HCT116 (cell line): ENCODE data around the gene STAT6. TPM values are rescaled to one million over a fixed set of nuclear protein-coding genes. Genes with fewer than 3 reads are reported as not detected.

ENCODE experiments used
- ATAC-seq: fragments of 200-7000 bp; cut with Tn5 transposase; 2 replicates; pipeline ENCODE4 v1.9.1; 2020; ENCODE audit warnings: mild to moderate bottlenecking, moderate library complexity
- BruUV-seq: library from RNA; stranded (reverse); fragments of 400-500 nt; replicated peaks from 2 replicates; lab custom pipeline; 2021; lab: Mats Ljungman, UMichigan
- CTCF ChIA-PET: fragments of 300-600 bp; sonication (Branson Sonifier 250); formaldehyde crosslinking; loops from one replicate; lab custom pipeline; 2021; ENCODE audit warnings: antibody characterized with exemption; lab: Charles Lee
- POLR2A ChIA-PET: fragments of 300-600, 350-600 bp; sonication (Branson Sonifier 250); formaldehyde crosslinking; loops from one replicate; lab custom pipeline; 2021; ENCODE audit warnings: antibody characterized with exemption; lab: Charles Lee
- RAD21 ChIA-PET, 2 experiments: fragments of 300-600 bp; sonication (Branson Sonifier 250); formaldehyde crosslinking; loops; one replicate each; lab custom pipeline; 2023; ENCODE audit warnings: low total read pairs in 2 of 2; ENCODE audit not compliant: uncharacterized antibody in 2 of 2, unreplicated experiment in 2 of 2, low non-redundant PET in 1 of 2; lab: Charles Lee
- DNase-seq: peaks from one replicate; pipeline ENCODE4 v3.0.0-alpha.2; 2010; ENCODE audit warnings: low read depth, low spot score
- H2AFZ ChIP-seq: fragments of 200-600 bp; shearing (Covaris generic), sonication (generic); 2 replicates; pipeline ENCODE4 v1.6.1; 2017; ENCODE audit warnings: low read depth, mixed run types, mixed read lengths, antibody characterized with exemption, low read length; ENCODE audit not compliant: poor library complexity, severe bottlenecking
- H3K27ac ChIP-seq: 2 replicates; pipeline ENCODE4 v1.5.1; 2012; ENCODE audit warnings: low read depth, low read length
- H3K27me3 ChIP-seq: fragments of 200-600 bp; sonication (generic); 2 replicates; pipeline ENCODE4 v1.6.1; 2016; ENCODE audit warnings: mixed run types, low read length, mixed read lengths; ENCODE audit not compliant: insufficient read depth
- H3K36me3 ChIP-seq, 2 experiments: fragments of 200-500 bp in 1 of 2; fragments of 200-600 bp in 1 of 2; sonication (Bioruptor generic) in 1 of 2; sonication (generic) in 1 of 2; 2 replicates each; pipeline versions ENCODE4 v1.5.1 to v1.6.1; 2014 to 2016; ENCODE audit warnings: low read length in 2 of 2, inconsistent platforms in 1 of 2, mixed read lengths in 1 of 2, mixed run types in 1 of 2; ENCODE audit not compliant: insufficient read depth in 2 of 2, control insufficient read depth in 1 of 2
- H3K4me1 ChIP-seq, 2 experiments: fragments of 200-600 bp in 1 of 2; sonication (generic) in 1 of 2; 2 replicates each; pipeline versions ENCODE4 v1.5.1 to v1.6.1; 2012 to 2017; ENCODE audit warnings: low read length in 2 of 2, inconsistent platforms in 1 of 2, mild to moderate bottlenecking in 1 of 2, mixed read lengths in 1 of 2, mixed run types in 1 of 2, moderate library complexity in 1 of 2; ENCODE audit not compliant: insufficient read depth in 2 of 2, control insufficient read depth in 1 of 2
- H3K4me2 ChIP-seq: fragments of 200-600 bp; sonication (generic); 2 replicates; pipeline ENCODE4 v1.6.1; 2017; ENCODE audit warnings: mixed run types, low read length, mixed read lengths
- H3K4me3 ChIP-seq, 2 experiments: fragments of 200-600 bp in 1 of 2; sonication (generic) in 1 of 2; replicated peaks in 1 of 2; 2 replicates each; pipeline ENCODE4 v1.5.1; 2011 to 2016; ENCODE audit warnings: low read length in 2 of 2, control low read depth in 1 of 2, low read depth in 1 of 2, mild to moderate bottlenecking in 1 of 2, mixed read lengths in 1 of 2, mixed run types in 1 of 2
- H3K79me2 ChIP-seq: fragments of 200-600 bp; sonication (generic); 2 replicates; pipeline ENCODE4 v1.6.1; 2017; ENCODE audit warnings: mild to moderate bottlenecking, mixed run types, low read length, moderate library complexity, mixed read lengths; ENCODE audit not compliant: insufficient read depth
- H3K9ac ChIP-seq: fragments of 200-600 bp; sonication (generic); 2 replicates; pipeline ENCODE4 v1.6.1; 2016; ENCODE audit warnings: low read length, mixed read lengths
- H3K9me2 ChIP-seq: fragments of 200-600 bp; sonication (generic), shearing (Covaris generic); 2 replicates; pipeline ENCODE4 v1.6.1; 2017; ENCODE audit warnings: mixed run types, mild to moderate bottlenecking, moderate library complexity; ENCODE audit not compliant: insufficient read depth
- H3K9me3 ChIP-seq, 2 experiments: fragments of 200-500 bp in 1 of 2; fragments of 200-600 bp in 1 of 2; sonication (Bioruptor generic) in 1 of 2; sonication (generic) in 1 of 2; 2 replicates each; pipeline ENCODE4 v1.6.1; 2014 to 2017; ENCODE audit warnings: low read length in 2 of 2, mixed read lengths in 2 of 2, inconsistent platforms in 1 of 2, low read depth in 1 of 2, mild to moderate bottlenecking in 1 of 2, mixed run types in 1 of 2, moderate library complexity in 1 of 2; ENCODE audit not compliant: control insufficient read depth in 1 of 2, insufficient read depth in 1 of 2
- H4K20me1 ChIP-seq: fragments of 200-600 bp; sonication (generic), shearing (Covaris generic); 2 replicates; pipeline ENCODE4 v1.6.1; 2017; ENCODE audit warnings: mixed run types, mild to moderate bottlenecking, moderate library complexity; ENCODE audit not compliant: insufficient read depth
- EGR1 ChIP-seq: IDR thresholded peaks from 2 replicates; pipeline ENCODE4 v1.6.1; 2012; ENCODE audit warnings: low read depth
- ELF1 ChIP-seq: IDR thresholded peaks from 2 replicates; pipeline ENCODE4 v1.6.1; 2012; ENCODE audit warnings: low read depth, borderline replicate concordance
- EZH2phosphoT487 ChIP-seq: fragments of 200-600 bp; IDR thresholded peaks from 2 replicates; pipeline ENCODE4 v1.6.1; 2018; ENCODE audit warnings: antibody characterized with exemption, borderline replicate concordance
- FOSL1 ChIP-seq: IDR thresholded peaks from 2 replicates; pipeline ENCODE4 v1.6.1; 2012; ENCODE audit warnings: low read depth
- POLR2AphosphoS5 ChIP-seq: IDR thresholded peaks from 2 replicates; pipeline ENCODE4 v1.6.1; 2011; ENCODE audit warnings: mild to moderate bottlenecking, low read depth, low read length, moderate library complexity
- SP1 ChIP-seq: IDR thresholded peaks from 2 replicates; pipeline ENCODE4 v1.6.1; 2012; ENCODE audit warnings: low read depth
- intact Hi-C: fragments of 100-400 bp; cut with micrococcal nuclease; formaldehyde crosslinking; loops from 2 replicates; pipeline ENCODE4 v1.10.0; 2022
- total RNA-seq: library from RNA; stranded (reverse); gene quantifications from one replicate; pipeline ENCODE4 v1.2.1, GENCODE V29; 2021; ENCODE audit not compliant: unreplicated experiment
- TF ChIP-seq, protein P1 (sequence below): IDR thresholded peaks from 2 replicates; pipeline ENCODE4 v1.6.1; 2012
- TF ChIP-seq, protein P2 (sequence below): IDR thresholded peaks from 2 replicates; pipeline ENCODE4 v1.6.1; 2012; ENCODE audit warnings: low read depth

The STAT6 gene
- total RNA-seq, 1 experiment from 2014 or later: 78.5 TPM

DNA sequence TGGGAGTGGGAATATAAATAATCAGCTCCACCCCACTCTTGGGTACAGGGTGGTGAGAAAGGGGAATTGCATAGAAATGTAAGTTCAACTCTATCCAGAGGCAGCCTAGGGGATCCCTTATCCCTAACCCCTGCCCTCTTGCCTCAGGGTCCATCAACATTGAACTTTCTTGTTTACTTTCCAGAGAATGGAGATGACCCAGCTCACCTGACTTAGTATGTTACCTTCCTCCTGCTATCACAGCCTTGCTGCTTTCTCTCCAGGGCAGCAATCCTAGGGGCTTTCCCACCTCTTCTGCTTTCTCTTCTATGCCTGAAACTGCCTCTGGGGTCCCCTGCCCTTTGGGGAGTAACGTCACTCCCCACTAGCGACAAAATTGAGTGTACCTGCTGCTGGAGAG lies 19.8 kb upstream of the STAT6 start:
- Histone ChIP-seq H3K4me2 (no peak overlapping the region), H2AFZ (no peak overlapping the region), H3K4me3 (no peak overlapping the region), H3K4me1 (peaks cover 9 to 40% of the 10 kb centered on the region in 2 experiments), H3K27me3 (no peaks in the 10 kb centered on the region), H3K79me2 (no peaks in the 10 kb centered on the region), H3K36me3 (no peaks in the 10 kb centered on the region), H4K20me1 (no peaks in the 10 kb centered on the region), H3K9ac (no peak overlapping the region), H3K27ac (no peak overlapping the region), H3K9me2 (no peaks in the 10 kb centered on the region), H3K9me3 (no peaks in the 10 kb centered on the region)
- intact Hi-C loops: no loop called here
- POLR2A ChIA-PET: no interaction called here
- no TSS peak for BruUV-seq
- DNase-seq (no peak), ATAC-seq (no peak)
- TF ChIP-seq, protein P1, sequence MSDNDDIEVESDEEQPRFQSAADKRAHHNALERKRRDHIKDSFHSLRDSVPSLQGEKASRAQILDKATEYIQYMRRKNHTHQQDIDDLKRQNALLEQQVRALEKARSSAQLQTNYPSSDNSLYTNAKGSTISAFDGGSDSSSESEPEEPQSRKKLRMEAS: no peak
- TF ChIP-seq EZH2phosphoT487 (no peak), SP1 (no peak), ELF1 (no peak)
- TF ChIP-seq, protein P2, sequence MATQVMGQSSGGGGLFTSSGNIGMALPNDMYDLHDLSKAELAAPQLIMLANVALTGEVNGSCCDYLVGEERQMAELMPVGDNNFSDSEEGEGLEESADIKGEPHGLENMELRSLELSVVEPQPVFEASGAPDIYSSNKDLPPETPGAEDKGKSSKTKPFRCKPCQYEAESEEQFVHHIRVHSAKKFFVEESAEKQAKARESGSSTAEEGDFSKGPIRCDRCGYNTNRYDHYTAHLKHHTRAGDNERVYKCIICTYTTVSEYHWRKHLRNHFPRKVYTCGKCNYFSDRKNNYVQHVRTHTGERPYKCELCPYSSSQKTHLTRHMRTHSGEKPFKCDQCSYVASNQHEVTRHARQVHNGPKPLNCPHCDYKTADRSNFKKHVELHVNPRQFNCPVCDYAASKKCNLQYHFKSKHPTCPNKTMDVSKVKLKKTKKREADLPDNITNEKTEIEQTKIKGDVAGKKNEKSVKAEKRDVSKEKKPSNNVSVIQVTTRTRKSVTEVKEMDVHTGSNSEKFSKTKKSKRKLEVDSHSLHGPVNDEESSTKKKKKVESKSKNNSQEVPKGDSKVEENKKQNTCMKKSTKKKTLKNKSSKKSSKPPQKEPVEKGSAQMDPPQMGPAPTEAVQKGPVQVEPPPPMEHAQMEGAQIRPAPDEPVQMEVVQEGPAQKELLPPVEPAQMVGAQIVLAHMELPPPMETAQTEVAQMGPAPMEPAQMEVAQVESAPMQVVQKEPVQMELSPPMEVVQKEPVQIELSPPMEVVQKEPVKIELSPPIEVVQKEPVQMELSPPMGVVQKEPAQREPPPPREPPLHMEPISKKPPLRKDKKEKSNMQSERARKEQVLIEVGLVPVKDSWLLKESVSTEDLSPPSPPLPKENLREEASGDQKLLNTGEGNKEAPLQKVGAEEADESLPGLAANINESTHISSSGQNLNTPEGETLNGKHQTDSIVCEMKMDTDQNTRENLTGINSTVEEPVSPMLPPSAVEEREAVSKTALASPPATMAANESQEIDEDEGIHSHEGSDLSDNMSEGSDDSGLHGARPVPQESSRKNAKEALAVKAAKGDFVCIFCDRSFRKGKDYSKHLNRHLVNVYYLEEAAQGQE: no peak
- CTCF ChIA-PET: no interaction called here
- RAD21 ChIA-PET: no interaction called here

DNA sequence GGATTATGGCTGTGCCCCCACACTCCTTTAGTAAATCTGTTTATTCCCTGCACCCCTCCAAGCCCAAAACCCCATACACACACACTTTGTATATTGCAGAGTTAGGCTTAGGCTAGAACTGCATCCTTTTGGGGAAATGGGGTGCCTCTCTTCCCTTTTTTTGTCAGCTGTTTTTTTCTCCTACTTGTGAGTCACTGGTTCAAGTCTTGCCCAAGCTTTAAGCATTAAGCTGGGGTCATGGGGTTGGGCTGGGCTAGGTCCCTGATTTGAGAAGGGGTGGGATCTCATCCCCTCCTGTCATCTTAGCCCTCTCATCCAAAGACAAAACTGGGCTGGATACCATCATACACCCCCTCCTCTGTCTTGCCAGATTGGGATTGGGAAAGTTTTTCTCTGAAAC lies 18.7 kb upstream of the STAT6 start:
- Histone ChIP-seq H3K79me2 (no peaks in the 10 kb centered on the region), H3K4me1 (peaks cover 9 to 40% of the 10 kb centered on the region in 2 experiments), H3K4me2 (peak overlapping the region; percentile 99; the same call in 1 of the 2 replicates), H3K9me2 (no peaks in the 10 kb centered on the region), H3K9ac (no peak overlapping the region), H3K27me3 (no peaks in the 10 kb centered on the region), H3K27ac (no peak overlapping the region), H3K36me3 (no peaks in the 10 kb centered on the region), H4K20me1 (no peaks in the 10 kb centered on the region), H2AFZ (no peak overlapping the region), H3K9me3 (no peaks in the 10 kb centered on the region), H3K4me3 (no peak overlapping the region)
- RAD21 ChIA-PET: no interaction called here
- intact Hi-C loops: loop anchor here (10.0 kb wide), 1 partner anchor 115 kb away; no protein-coding TSS in a partner anchor
- DNase-seq (no peak), ATAC-seq (no peak)
- TSS peak; percentile 32 for BruUV-seq
- CTCF ChIA-PET: interaction anchor here (4.1 kb wide), 1 partner anchor 45 kb away, joined by 40 read pairs; no protein-coding TSS in a partner anchor
- TF ChIP-seq POLR2AphosphoS5: no peak
- TF ChIP-seq EGR1: no peak
- no peak for TF ChIP-seq FOSL1
- TF ChIP-seq SP1: no peak
- POLR2A ChIA-PET: no interaction called here
